ENCODE results near the gene COL23A1.

GRCh38 chr5:178363501-178364325, 226.5 kb downstream of the COL23A1 start:
- no peak for TF ChIP-seq EZH2phosphoT487 (IDR thresholded peaks at IDR 0.05; ENCODE audit: low read depth, severe bottlenecking, unreplicated experiment)
- TF ChIP-seq CTCF (IDR thresholded peaks at IDR 0.05; ENCODE audit: poor library complexity): no peak

Measured in hepatocyte (in vitro differentiated cells).